ENCODE data around the gene SLX4IP. TPM values are rescaled to one million over a fixed set of nuclear protein-coding genes. Genes with fewer than 3 reads are reported as not detected.
A peak's percentile ranks its signal among the peaks of the same experiment; 100 is the strongest.

Gene SLX4IP
- total RNA-seq, 1 experiment from 2014 or later = 7.4 TPM

GRCh38 chr20:10423735-10424134 is 11.4 kb upstream of the SLX4IP start:
- Mint-ChIP-seq H3K27me3 (ENCODE audit: low read depth) (no peaks in the 10 kb centered on the region), H3K36me3 (peaks cover 22% of the 10 kb centered on the region), H3K27ac (peak overlapping the region; percentile 21; the same call in 1 of the 2 replicates), H3K9me3 (peaks cover 3% of the 10 kb centered on the region; the same call in 1 of the 2 replicates), H3K4me3 (no peak overlapping the region), H3K4me1 (peaks cover 10% of the 10 kb centered on the region)
- POLR2A ChIA-PET = no interaction called here
- CTCF ChIA-PET = no interaction called here
- DNase-seq (ENCODE audit: low spot score) = no peak
- no peak for ATAC-seq
- no peak for TF ChIP-seq HMGXB4 (CRISPR knock-in tag; IDR thresholded peaks at IDR 0.05)
- no peak for TF ChIP-seq EMX1 (CRISPR knock-in tag; IDR thresholded peaks at IDR 0.05)
- TF ChIP-seq CREM (CRISPR knock-in tag; IDR thresholded peaks at IDR 0.05) = no peak
- TF ChIP-seq ARID4B (CRISPR knock-in tag; IDR thresholded peaks at IDR 0.05; ENCODE audit: borderline replicate concordance) = no peak
- no peak for TF ChIP-seq RELA (CRISPR knock-in tag; IDR thresholded peaks at IDR 0.05; ENCODE audit: borderline replicate concordance)
- no peak for TF ChIP-seq NR2C2 (CRISPR knock-in tag; IDR thresholded peaks at IDR 0.05)
- TF ChIP-seq FOXP4 (CRISPR knock-in tag; IDR thresholded peaks at IDR 0.05) = no peak
- no peak for TF ChIP-seq ZNF396 (CRISPR knock-in tag; IDR thresholded peaks at IDR 0.05; ENCODE audit: borderline replicate concordance)
- no peak for TF ChIP-seq PRDM15 (CRISPR knock-in tag; IDR thresholded peaks at IDR 0.05)
- TF ChIP-seq ZNF317 (CRISPR knock-in tag; IDR thresholded peaks at IDR 0.05; ENCODE audit: borderline replicate concordance, low read depth) = no peak
- TF ChIP-seq FOXJ3 (CRISPR knock-in tag; IDR thresholded peaks at IDR 0.05; ENCODE audit: borderline replicate concordance) = no peak
- no peak for TF ChIP-seq CREB1 (CRISPR knock-in tag; IDR thresholded peaks at IDR 0.05)
- TF ChIP-seq ETV6 (CRISPR knock-in tag; IDR thresholded peaks at IDR 0.05) = no peak

Measured in WTC11 (cell line).